AG04449 (cell line): ENCODE results near the gene WTAP.

ENCODE experiments used
- CTCF ChIA-PET: fragments of 350-600 bp; formaldehyde crosslinking; extraction: SDS; loops from one replicate; lab custom pipeline; 2021; ENCODE audit warnings: antibody characterized with exemption; lab: Yijun Ruan, JAX
- POLR2A ChIA-PET: fragments of 400-600, 350-600 bp; formaldehyde crosslinking; extraction: SDS; loops from one replicate; lab custom pipeline; 2020; ENCODE audit warnings: antibody characterized with exemption, inconsistent platforms; lab: Yijun Ruan, JAX
- DNase-seq: peaks from one replicate; pipeline ENCODE4 v3.0.0-alpha.2; 2010; ENCODE audit warnings: low read depth, low spot score
- H3K4me3 ChIP-seq: 2 replicates; pipeline ENCODE4 v1.5.1; 2011; ENCODE audit warnings: low read depth, mild to moderate bottlenecking, control low read depth, low read length
- TF ChIP-seq, protein P1 (sequence below): IDR thresholded peaks from one replicate; pipeline ENCODE4 v1.5.1; 2011; ENCODE audit warnings: mild to moderate bottlenecking, moderate library complexity, low read length, control low read depth, inconsistent platforms; ENCODE audit not compliant: insufficient read depth; ENCODE audit errors: missing control alignments

The WTAP gene

DNA sequence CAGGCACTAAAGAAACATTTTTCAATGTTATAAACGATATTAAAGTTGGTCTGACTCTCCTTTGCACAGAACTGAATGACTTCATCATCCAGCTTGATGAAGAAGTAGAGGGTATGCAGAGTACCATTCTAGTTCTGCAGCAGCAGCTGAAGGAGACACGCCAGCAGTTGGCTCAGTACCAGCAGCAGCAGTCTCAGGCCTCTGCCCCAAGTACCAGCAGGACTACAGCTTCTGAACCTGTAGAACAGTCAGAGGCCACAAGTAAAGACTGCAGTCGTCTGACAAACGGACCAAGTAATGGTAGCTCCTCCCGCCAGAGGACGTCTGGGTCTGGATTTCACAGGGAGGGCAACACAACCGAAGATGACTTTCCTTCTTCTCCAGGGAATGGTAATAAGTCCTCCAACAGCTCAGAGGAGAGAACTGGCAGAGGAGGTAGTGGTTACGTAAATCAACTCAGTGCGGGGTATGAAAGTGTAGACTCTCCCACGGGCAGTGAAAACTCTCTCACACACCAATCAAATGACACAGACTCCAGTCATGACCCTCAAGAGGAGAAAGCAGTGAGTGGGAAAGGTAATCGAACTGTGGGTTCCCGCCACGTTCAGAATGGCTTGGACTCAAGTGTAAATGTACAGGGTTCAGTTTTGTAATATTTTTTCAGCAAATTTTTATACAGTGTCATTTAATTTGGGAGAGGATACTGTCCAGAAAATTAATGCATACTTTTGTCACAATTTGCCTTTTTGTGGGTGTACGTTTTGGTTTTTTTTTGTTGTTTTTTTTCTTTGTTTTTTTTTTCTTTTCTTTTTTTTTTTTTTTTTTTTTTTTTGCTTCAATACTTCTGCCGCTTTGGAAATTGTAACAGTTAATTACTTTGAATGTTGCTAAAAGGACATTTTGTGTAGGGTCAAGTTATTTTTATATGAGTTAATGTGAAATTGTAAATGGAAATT is 27.9 kb downstream of the WTAP start:
- TF ChIP-seq, protein P1, sequence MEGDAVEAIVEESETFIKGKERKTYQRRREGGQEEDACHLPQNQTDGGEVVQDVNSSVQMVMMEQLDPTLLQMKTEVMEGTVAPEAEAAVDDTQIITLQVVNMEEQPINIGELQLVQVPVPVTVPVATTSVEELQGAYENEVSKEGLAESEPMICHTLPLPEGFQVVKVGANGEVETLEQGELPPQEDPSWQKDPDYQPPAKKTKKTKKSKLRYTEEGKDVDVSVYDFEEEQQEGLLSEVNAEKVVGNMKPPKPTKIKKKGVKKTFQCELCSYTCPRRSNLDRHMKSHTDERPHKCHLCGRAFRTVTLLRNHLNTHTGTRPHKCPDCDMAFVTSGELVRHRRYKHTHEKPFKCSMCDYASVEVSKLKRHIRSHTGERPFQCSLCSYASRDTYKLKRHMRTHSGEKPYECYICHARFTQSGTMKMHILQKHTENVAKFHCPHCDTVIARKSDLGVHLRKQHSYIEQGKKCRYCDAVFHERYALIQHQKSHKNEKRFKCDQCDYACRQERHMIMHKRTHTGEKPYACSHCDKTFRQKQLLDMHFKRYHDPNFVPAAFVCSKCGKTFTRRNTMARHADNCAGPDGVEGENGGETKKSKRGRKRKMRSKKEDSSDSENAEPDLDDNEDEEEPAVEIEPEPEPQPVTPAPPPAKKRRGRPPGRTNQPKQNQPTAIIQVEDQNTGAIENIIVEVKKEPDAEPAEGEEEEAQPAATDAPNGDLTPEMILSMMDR, result no peak
- no peak for DNase-seq
- ChIA-PET CTCF (no interaction called here), POLR2A (no interaction called here)
- no peak overlapping the region for H3K4me3 ChIP-seq

DNA sequence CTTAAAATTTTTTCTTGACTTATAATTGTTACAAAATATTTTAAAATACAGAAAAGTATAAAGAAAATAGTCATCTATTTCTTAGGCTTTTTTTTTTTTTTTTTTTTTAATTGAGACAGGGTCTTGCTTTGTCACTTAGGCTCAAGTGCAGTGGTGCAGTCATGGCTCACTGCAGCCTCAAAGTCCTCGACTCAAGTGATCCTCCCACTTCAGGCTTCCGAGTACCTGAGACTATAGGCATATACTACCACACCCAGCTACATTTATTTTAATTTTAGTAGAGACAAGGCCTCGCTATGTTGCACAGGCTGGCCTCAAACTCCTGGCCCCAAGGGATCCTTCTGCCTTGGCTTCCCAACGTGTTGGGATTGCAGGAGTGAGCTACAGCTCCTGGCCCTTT is 29.2 kb downstream of the WTAP start:
- POLR2A ChIA-PET, result no interaction called here

DNA sequence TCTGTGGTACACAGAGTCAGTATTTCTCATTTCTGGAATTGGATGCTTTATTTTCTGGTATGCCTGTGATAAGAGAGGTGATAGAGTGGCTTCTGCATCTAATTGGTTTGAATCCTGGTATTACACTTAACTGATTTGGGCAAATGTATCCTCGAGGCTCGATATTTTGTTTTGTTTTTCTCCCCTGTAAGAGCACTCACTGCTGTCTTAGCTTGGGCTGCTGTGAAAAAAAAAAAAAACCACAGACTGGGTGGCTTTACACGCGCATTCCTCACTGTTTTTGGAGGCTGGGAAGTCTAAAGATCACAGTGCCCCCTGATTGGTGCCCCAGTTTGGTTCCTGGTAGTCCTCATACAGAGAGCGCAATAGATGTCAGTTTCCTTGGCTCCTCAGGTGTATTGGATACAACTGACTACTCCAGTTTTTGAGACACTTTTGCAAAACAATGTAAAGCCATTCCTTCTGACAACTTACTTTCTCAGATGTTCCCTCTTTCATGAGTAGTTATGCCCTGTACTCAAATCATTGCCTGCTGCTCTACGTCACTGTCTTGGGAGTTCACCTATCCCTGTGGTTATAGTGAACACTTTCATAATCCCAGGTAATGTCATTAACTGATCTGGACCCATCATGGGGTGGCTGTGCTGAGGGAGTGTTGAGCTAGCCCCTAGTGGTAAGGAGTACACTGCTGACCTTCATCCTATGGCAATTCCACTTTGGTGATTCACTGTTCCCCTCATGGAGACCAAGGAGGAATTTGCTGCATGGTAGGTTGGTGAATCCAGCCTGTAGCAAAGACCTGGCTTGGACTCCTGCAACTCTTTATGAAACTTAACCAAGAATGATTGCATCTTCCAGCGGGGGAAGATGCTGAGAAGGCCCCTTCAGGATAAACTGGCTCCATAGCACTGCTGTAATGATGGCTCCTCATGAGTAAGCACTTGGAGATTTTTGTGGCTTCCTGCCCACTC is 31.0 kb downstream of the WTAP start:
- CTCF ChIA-PET, result no interaction called here
- TF ChIP-seq, protein P1, result peak; percentile 44

More for the DNA sequence above, 29.2 kb downstream of the WTAP start:
- TF ChIP-seq, protein P1, result no peak
- no peak for DNase-seq
- H3K4me3 ChIP-seq, result no peak overlapping the region
- CTCF ChIA-PET, result interaction anchor here (1.2 to 1.8 kb wide), 3 partner anchors 18 to 65 kb away, joined by 3 to 6 read pairs (median 4); no protein-coding TSS in a partner anchor

DNA sequence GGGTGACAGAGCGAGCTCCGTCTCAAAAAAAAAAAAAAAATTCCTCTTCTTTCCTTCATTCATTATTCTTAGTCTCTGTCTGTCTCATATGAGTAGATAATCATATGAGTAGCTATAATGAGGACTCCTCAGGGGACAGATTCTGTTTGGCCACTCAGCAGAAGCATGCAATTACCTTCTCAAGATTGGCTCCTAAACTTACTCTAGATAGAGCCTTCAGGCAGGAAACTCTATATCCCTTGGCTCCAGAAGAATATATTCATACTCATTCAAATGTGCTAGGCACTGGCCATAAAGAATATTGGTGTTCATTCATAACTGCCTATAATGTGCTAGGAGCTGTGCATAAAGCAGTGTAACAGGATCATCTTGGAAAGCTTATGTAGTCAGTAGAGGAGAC is 32.3 kb downstream of the WTAP start:
- ChIA-PET POLR2A (no interaction called here), CTCF (interaction anchor here (1.1 to 2.7 kb wide), 2 partner anchors 12 to 68 kb away, joined by 4 to 19 read pairs; no protein-coding TSS in a partner anchor)
- TF ChIP-seq, protein P1, result no peak
- H3K4me3 ChIP-seq, result no peak overlapping the region
- no peak for DNase-seq

More for the DNA sequence above, 31.0 kb downstream of the WTAP start:
- no peak for DNase-seq
- POLR2A ChIA-PET, result interaction anchor here (0.5 kb wide), 1 partner anchor 67 kb away, joined by 4 read pairs; no protein-coding TSS in a partner anchor
- no peak overlapping the region for H3K4me3 ChIP-seq

DNA sequence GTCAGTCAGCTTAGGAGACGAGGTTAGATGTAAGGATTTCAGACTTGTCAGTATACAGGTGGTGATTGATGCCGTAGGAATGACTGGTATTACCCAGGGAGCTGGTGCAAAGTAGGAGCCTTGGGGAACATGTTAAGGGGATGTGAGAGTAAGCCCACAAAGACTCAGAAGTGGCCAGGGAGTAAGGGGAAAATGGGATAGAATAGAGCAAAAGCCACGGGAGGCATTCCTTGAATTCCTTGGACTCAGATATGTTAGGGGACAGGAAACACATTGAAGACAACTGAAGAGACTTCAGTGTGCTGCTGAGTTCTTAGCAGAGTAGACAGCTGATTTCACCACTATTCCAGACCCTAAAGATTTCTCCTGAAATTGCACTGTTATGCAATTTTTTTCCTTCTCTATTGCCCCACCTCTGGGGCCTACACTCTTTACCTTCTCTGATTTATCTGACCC is 33.3 kb downstream of the WTAP start:
- ChIA-PET POLR2A (interaction anchor here (0.6 to 2.3 kb wide), 5 partner anchors 12 to 80 kb away, joined by 3 to 15 read pairs (median 3); partner anchors contain the start of genes TCP1 and WTAP), CTCF (interaction anchor here (1.2 to 2.7 kb wide), 2 partner anchors 14 to 69 kb away, joined by 3 to 19 read pairs; no protein-coding TSS in a partner anchor)
- DNase-seq, result peak; percentile 51

More for the DNA sequence above, 33.3 kb downstream of the WTAP start:
- TF ChIP-seq, protein P1, result no peak
- peak overlapping the region; percentile 56 for H3K4me3 ChIP-seq
